Fibroblast of skin of abdomen (primary cell): ENCODE data around the gene CREB5.
"Not testable (repeated sequence)": the region's sequence is repeated elsewhere in the genome, so short reads cannot be mapped to it uniquely, and the experiment has no call there.

Source experiments
- DNase-seq: peaks from one replicate; pipeline ENCODE4 v3.0.0-alpha.2; 2013

CREB5 gene

DNA sequence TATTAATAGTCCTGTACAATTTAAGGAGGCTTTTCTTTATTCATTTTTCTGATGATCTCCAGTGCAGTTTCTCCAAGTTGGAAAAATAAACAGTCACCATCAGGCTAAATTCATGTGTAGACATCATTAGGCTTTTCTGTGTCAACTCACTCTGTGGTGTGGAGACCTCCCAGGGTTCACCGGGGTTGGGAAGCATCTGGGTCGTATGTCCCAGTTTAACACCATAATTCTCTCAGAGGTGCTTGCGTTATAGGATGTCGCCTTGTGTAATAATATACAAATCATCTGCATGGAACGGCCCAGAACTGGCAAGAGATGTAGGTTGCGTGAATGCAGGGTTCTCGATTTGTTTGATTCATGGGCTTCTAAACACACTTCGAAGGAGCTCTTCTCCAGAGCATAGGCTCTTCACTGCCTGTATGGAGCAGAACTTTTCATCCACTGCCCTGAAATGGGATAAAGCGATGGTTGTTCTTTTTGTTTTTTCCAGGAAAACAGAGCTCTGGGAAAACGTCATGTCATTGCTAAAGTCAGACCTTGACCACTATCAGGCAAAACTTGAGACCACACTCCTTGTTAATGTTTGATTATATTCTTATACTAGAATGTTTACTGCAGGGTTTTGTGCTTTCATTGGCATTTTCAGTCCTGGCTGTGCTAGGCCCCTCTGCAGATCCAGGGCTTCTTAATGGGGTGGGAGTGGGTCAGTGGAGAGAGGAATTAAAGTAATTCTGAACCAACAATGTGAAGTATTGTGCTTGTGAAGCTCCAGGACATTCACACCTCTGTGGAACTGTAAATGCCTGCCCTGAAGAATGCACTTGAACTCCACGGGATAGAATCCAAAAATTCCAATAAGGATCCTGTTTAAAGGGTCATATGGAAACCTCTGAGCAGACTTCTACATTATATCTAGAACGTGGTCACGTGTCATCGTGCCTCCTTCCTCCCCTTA is 373.0 kb downstream of the CREB5 start:
- DNase-seq, result peak; percentile 49

DNA sequence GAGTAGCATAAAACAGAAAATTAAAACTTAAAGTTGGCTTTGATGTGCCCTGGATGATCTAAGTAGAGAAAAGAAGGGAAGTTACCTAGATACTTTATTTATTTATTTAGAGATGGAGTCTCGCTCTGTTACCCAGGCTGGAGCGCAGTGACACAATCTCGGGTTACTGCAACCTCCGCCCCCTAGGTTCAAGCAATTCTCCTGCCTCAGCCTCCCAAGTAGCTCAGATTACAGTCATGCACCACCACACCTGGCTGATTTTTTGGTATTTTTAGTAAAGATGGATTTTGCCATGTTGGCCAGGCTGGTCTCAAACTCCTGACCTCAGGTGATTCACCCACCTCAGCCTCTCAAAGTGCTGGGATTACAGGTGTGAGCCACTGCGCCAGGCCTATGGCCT is 373.8 kb downstream of the CREB5 start:
- not testable (repeated sequence) for DNase-seq

DNA sequence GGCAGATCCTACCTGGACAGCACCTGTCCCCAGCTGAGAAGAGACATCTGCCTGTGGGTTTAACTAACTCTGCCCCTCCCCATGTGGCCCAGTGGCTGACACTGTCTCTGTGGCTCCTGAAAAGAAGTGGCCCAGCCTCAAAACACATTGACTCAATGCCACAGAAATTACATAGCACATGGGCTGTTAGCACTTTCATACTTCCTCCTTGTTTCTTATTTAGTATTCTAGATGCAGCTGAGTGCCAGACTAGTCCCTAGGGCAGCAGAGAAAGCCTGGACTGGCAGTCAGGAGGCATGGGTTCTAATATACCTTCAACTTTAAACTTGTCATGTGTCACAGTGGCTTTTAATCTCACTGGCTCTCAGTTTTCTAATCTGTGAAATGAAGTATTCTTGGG is 374.8 kb downstream of the CREB5 start:
- no peak for DNase-seq

DNA sequence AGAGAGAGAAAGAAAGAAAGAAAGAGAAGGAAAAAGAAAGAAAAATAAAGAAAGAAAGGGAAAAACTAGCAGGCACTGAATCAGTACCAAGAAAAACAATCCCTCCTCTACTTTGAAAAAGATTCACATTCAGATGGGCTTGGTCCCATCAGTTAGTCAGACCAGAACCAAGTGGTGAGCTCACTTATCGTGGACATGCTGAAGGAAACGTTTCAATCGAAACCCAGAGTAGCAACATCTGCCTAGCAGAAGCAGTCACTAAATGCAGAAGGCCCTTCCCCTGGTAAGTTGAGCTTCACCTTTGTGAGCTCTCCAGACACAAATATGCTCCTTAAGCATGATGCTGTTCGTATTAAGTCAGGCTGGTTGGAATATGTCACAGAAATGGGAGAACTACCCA is 378.1 kb downstream of the CREB5 start:
- no peak for DNase-seq

DNA sequence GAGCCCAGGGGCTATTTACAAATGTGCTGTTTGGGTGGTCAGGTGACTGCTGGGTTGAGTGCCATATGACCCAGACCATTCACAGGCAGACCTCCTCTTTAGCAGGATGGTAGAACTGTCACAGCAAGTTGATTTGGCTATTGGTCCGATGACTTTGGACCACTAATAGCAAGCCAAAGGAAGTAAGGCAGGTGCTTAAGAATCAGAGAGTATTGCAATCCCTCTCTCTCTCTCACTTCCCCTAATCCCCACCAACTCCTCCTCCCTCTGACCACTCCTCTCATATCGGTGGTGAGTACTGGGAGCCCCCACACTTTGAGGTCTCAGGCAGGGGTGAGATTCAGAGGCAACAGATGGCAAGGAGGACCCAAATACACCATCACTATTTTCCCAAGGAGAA is 380.5 kb downstream of the CREB5 start:
- DNase-seq, result no peak

DNA sequence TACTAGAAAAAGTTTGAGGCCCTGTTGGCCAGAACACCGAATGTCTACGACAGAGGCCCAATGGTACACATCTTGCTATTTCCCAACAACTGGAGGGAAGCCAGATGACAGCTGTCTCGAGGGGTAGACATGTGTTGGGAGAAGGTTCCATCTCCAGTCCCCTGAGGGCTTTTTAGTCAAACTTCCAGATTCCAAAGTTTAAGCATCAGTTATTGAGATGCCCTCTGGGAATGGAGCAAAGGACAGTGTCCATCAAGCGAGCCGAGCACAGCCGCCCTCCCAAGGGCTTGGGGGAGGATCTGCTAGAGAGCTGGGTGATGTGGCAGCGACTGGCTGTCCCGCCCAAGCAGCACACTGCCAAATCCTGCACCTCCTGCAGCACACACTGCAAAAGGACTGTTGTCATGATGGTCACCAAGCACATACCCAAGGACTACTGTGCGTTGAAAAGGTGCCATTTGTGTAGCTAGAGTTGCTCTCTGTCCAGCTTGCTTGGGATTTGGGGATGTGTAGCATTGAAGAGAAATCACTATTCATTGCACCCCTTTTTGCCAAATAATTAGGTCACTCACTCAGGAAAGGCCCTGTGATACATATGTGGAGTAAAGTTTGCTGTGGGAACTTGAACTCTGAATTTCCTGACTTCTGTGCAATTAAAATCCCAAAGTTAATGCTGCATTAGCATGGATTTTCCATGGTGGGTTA is 381.2 kb downstream of the CREB5 start:
- no peak for DNase-seq

DNA sequence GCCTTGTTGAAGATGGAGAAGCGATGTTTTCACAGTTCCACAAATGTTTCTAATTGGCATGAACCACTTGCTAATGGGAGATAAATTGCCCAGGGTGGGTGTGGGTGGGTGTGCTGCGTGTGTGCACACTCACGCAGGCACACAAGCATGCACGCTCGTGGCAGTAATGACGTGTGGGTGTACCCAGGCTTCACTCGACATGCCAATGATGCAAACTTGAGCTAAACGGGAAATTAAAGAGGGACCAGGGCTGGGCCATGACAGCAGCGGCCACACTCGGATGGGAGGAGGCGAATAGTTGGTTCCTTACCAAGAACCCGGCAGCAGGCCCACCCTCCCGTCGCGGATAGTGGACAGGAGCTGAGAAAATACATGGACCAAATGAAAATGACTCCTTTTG is 386.0 kb downstream of the CREB5 start:
- DNase-seq, result no peak

DNA sequence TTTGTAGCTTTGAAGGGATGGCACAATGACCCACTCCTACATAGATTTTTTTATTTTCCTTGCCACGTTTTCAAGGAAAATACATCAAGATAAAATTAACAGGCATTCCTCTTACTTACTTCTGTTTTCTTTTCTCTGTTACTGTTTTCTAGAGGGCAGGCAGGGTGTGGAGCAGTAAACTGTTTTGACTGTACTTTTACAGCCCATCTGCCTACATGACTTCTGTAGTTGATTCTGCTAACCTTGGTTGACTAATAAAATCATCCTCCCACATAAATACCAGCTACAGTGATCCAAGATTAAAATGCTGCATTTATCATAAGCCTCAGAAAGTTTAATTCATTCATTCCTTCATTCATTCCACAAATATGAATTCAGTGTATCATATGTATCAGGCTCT is 387.3 kb downstream of the CREB5 start:
- DNase-seq, result no peak

DNA sequence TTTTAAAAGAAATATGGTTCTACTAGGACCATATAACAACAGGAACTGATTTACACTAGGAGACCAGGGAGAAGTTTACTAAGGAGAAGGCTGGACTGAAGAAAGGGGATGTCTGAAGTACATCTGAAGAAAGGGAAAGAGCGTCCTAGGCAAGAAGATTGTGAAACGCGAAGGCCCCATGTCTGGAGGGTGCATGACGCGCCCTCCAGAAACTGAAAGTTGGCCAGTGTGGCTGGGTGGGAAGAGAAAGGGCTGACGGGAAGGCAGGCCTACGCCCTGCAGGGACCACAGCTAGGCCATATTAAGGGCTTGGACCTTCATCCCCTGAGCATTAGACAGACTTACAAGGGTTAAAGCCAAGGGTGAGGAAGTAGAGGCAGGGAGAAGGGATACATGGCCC is 387.8 kb downstream of the CREB5 start:
- no peak for DNase-seq

DNA sequence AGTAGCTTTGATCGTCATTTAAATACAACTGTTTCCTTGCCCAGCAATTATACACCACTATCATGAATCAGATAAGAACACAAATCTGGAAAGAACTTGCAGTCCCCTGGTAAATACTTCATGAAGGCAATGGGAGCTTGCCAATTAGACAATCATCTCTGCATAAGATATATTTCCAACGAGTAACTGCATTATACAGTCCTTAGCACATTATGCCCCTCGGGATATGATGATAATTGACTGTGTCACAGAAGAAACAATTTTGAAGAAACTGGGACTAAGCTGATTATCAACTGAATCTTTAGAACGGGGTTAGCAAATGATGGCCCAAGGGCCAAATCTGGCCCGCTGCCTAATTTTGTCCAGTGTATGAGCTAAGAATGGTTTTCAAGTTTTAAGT is 390.1 kb downstream of the CREB5 start:
- no peak for DNase-seq

DNA sequence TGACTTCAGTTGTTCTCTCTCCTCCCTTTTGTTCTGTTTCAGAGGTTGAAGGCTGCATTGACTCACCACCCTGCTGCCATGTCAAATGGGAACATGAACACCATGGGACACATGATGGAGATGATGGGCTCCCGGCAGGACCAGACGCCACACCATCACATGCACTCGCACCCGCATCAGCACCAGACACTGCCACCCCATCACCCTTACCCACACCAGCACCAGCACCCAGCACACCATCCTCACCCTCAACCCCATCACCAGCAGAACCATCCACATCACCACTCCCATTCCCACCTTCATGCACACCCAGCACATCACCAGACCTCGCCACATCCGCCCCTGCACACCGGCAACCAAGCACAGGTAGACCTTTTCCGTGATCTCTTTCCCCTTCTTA is 391.8 kb downstream of the CREB5 start:
- no peak for DNase-seq

DNA sequence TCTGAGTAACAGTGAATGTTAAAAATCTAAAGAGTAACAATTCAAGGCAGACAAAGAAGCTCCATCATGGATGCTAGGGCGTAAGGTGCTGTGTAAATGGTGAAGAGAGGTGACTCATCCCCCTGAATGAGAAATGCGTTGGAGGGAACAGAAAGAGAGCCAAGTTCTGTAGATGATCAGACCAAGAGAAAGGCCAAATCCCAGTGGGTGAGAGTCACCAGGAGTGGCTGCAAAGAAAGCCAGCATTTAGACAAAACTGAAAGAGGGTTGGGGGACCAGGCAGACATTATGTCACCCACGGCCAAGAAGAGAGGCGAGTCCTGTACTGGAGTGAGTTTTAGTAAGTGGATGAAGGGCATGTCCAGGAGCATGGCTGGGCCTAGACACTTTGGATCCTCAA is 392.7 kb downstream of the CREB5 start:
- peak; percentile 85 for DNase-seq

DNA sequence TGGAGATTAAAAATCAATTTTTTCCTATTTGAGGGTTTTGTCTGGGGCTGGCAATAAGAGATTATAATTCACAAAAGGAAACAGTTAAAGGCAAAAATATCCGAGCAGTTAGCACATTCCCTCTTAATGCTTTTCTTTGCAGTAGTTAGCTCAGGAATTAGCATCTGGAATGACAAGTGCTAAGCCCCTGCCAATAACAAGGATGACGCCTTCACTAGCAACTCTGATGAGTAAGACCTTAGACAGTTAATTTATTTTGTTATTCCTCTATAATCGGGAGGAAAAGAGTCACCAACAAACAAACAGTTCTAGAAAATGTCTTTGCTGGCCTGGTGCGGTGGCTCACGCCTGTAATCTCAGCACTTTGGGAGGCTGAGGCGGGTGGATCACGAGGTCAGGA is 394.5 kb downstream of the CREB5 start:
- peak; percentile 83 for DNase-seq

DNA sequence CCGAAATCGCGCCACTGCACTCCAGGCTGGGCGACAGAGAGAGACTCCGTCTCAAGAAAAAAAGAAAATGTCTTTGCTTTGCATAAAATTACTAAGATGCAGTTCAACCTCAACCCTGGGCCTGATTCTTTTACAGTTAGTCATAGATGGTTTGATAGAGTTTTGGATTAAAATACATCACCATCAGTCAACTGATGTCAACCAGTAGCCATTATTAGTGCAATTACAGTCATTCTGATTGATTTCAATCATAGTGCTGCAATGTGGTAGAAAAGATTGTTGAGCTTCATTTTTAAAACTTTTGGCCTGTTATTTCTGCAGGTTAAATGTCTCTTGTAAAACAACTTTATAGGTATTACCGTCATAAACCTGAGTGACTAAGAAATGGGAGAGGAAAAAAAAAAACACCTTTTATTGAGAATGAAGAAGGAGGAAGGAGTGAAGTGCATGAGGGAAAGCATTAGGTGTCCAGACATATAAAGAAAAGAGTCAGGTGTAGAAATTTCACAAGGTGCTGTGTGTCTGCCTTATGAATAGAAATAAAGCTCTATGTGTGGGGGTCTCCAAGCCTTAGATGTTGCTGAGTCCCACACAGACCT is 395.2 kb downstream of the CREB5 start:
- DNase-seq, result peak; percentile 65

DNA sequence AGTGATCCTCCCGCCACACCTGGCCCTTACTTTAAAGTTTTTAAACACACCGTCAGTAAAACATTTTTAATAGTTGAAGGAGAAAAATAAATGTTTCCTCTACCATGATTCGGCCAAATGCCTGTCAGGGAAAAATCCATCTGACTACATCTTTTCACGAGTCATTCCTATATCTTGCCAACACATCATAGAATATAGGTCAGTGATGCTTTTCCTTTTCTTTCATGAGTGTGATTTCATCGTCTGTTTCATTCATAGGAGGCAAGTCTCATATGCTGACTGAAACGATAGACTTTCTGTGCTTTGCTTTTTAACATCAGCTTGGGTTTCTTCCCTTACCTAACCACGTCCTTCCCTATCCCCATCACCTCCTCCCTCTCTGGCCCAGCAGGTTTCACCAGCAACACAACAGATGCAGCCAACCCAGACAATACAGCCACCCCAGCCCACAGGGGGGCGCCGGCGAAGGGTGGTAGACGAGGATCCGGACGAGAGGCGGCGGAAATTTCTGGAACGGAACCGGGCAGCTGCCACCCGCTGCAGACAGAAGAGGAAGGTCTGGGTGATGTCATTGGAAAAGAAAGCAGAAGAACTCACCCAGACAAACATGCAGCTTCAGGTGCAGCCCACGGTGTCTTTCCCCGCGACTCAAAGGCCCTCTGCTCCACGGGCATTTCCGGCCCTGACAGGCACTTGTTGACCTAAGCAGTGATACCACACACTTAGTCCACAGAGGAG is 396.6 kb downstream of the CREB5 start:
- peak; percentile 76 for DNase-seq

DNA sequence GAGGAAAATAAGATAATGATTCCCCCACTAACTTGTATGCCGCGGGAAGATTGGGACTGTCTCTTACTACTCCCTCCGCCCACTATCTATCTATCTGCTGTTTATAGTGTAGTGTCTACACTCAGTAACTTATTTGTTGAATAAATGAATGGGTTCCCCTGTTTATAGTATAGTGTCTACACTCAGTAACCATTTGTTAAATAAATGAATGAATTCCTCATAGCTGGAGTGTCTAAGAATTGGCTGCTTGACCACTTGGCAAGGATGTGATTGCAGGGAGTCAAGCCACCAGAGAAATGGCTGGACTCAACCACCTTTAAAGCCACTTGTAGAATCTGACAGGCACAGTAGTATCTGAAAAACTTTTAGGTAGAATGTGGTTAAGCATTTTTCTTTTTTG is 398.7 kb downstream of the CREB5 start:
- DNase-seq, result no peak

DNA sequence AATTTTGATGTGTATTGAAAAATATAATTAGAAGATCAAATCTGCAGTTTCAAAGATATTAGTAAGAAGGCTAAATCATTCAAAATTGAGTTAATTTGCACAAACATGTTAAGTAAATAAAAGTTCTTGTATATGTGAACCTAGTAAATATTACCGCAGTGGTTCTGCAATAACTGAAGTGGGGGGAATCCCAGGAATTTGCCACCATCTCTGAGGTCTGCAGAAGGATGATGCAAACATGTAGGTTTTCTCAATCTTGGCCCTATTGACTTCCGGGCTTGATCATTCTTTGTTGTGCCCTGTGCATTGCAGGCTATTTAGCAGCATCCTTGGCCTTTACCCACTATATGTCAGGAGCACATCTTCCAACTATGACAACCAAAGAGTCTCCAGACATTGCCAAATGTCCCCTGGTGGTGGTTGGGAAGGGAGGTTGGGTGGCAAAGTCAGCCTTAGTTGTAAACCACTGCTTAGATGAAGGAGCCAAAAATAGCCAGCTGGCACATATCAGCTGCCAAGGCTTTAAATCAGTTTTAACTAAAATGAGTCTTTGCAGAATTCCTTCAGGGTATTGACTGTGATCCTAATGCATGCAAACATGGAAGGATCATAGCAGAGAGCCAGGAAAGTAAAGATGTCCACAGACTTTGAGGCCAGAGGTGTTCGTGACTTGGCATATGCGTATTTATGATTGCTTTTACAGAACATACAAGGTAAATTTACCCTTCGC is 399.5 kb downstream of the CREB5 start:
- DNase-seq, result no peak

DNA sequence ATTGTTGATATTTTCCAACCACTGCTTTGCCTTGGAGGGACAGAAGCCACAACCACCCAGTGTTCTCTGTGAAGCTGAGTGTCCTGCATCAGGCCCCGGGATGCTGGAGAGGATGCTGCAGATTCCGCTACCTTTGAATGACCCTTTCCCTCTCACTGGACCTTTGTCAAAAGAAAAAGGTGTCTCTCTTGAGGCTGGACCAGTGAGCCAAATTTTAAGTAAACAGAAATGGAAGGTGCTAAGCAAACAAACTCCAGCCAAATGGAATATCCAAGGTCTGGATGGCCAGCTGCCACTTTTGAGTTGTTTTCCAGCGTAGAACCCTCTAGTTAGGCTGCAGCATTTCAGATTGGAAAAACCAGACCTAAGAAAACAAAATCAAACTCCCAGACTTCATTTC is 400.3 kb downstream of the CREB5 start:
- no peak for DNase-seq

DNA sequence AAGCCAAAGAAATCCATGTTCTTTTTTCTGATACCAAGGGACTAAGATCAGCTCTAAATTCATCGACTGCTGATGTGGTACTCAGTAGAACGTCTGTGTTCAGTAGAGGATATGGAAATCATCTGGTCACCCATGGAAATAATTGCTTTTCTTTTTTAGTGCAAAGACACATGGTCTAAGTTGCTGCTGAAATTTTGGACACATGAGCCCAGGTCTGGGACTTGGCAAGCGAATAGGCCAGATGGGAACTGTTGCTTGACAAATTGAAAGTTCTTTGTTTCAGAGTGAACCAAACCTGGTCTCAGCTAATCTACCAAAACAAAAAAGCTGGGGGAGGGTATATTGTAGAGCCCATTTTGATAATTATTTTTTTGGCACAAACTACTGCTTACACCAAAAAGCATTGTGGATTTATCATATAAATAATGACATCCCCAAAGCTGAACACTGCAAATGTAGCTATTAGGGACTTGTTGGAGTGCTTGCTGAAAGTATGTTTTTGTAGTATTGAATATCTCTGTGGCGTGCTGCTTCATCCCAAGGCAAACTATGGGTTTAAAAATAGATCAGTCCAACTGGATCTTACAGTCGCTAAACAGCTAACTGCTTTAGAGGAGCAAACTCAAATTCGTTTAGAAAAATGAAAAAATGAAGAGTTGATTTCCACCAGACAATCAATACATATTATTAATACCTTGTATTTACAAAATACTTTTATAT is 401.1 kb downstream of the CREB5 start:
- no peak for DNase-seq

DNA sequence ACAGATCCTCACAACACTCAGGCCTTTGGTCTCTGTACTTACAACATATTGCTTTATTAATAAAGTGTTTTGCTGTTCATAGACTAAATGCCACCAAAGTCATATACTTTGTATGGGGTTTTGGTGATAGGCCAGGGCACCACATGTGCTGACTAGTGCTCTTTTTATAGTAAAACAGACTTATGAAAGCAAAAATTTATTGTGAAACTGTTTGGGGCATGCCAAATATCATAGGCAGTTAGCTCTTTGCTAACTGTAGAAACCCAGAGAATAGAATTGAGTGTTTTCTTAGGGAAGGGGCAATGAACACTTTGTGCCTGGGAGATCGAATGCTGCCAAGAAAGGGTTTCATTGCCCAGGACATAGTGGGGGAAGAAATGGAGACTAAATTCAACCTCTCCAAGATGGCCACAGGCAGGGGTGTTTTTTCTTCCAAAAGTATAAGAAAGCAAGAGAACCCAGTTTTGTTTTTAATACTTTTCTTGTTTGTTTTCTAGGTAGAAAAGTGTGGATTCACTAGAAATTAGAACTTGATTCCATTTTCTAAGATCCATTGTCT is 403.1 kb downstream of the CREB5 start:
- no peak for DNase-seq

DNA sequence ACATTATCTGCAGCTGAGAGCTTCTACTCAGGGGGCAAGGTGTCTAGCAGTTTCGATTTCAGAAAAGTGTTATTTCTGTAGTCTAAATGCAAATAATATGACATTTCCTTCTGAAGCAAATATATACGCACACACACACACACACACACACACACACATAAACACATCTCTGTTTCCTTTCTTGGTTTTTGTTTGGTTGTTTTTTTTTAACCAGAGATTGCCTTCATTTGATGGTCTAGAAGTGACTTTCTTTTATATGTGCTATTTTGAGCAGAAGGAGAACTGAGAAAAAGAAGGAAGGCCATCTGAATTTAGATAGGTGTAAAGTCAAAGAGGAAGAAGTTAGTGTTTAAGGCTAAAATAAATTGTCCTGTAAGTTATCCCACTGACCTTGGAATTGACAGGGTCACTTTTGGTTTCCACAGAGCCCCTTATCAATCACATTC is 403.6 kb downstream of the CREB5 start:
- DNase-seq, result no peak
